ENCODE measurements around the gene NOM1.

- TF ChIP-seq CTCF (IDR thresholded peaks at IDR 0.05) = no peak
- no peak for TF ChIP-seq EP300 (IDR thresholded peaks at IDR 0.05)
- no peak for TF ChIP-seq POLR2A (IDR thresholded peaks at IDR 0.05)
- no peak for TF ChIP-seq POLR2AphosphoS5 (IDR thresholded peaks at IDR 0.05)
Measured at GRCh38 chr7:156988343-156989185, 39.1 kb downstream of the NOM1 start.
